ENCODE data around the gene LRATD1. TPM values are rescaled to one million over a fixed set of nuclear protein-coding genes. Genes with fewer than 3 reads are reported as not detected.

The LRATD1 gene
- total and polyA plus RNA-seq, 10 of the 15 experiments (the other 5 are each of a cell fraction or from before 2014, with no cell fraction given), result 0.02 TPM; not detected in 9

- in situ Hi-C loops (cut with MboI) (no loop called here), intact Hi-C loops (cut with micrococcal nuclease; ENCODE audit: unreplicated experiment) (no loop called here)
- H3K9me3 ChIP-seq (replicated peaks; ENCODE audit: control insufficient read depth, insufficient read depth, low read length), result no peaks in the 10 kb centered on the region; the same call in 2 of the 3 replicates
- no TSS peak for BruUV-seq (replicated peaks)
- H3K27ac ChIP-seq (ENCODE audit: control insufficient read depth, insufficient read depth), result no peak overlapping the region
- no peaks in the 10 kb centered on the region for H4K20me1 ChIP-seq (ENCODE audit: control insufficient read depth, insufficient read depth)
- peaks cover 9% of the 10 kb centered on the region in 2 experiments for H3K27me3 ChIP-seq (replicated peaks in 1 of 2; ENCODE audit: control insufficient read depth in 2 of 2, insufficient read depth in 2 of 2, low read length in 1 of 2)
- no peaks in the 10 kb centered on the region for H3K79me2 ChIP-seq (ENCODE audit: control insufficient read depth, insufficient read depth, low read length)
- FAIRE-seq (no peak), ATAC-seq (no peak), DNase-seq (ENCODE audit: low read depth, low spot score) (no peak)
- CTCF ChIA-PET, result no interaction called here
- no peak overlapping the region for H3K9ac ChIP-seq (ENCODE audit: control insufficient read depth, insufficient read depth, low read length)
- H2AFZ ChIP-seq (ENCODE audit: control insufficient read depth, low read depth, low read length), result no peak overlapping the region
- TF ChIP-seq EZH2 (IDR thresholded peaks at IDR 0.05; ENCODE audit: borderline replicate concordance, control insufficient read depth, low read depth, low read length), result no peak
- no peak for TF ChIP-seq CEBPZ (IDR thresholded peaks at IDR 0.05; ENCODE audit: low read depth, low read length)
- TF ChIP-seq TCF12 (IDR thresholded peaks at IDR 0.05; ENCODE audit: low read depth, low read length), result no peak
- no peak for TF ChIP-seq PAX5 (IDR thresholded peaks at IDR 0.05; ENCODE audit: borderline replicate concordance, low read depth, low read length)
- TF ChIP-seq ZNF207 (IDR thresholded peaks at IDR 0.05; ENCODE audit: borderline replicate concordance), result no peak
- no peak for TF ChIP-seq IKZF2 (IDR thresholded peaks at IDR 0.05)
- no peak for TF ChIP-seq BHLHE40 (IDR thresholded peaks at IDR 0.05; ENCODE audit: borderline replicate concordance in 1 of 2, low read depth in 2 of 2, low read length in 1 of 2)
- TF ChIP-seq POU2F2 (IDR thresholded peaks at IDR 0.05; ENCODE audit: borderline replicate concordance, low read depth, low read length), result no peak
- no peak for TF ChIP-seq MEF2B (IDR thresholded peaks at IDR 0.05; ENCODE audit: partially characterized antibody, poor library complexity, severe bottlenecking)
- TF ChIP-seq BMI1 (IDR thresholded peaks at IDR 0.05; ENCODE audit: borderline replicate concordance), result no peak
- no peak for TF ChIP-seq RBBP5 (conservative IDR thresholded peaks at IDR 0.05)
- no peak for TF ChIP-seq ZBTB11 (CRISPR knock-in tag; IDR thresholded peaks at IDR 0.05)
- no peak for TF ChIP-seq EED (IDR thresholded peaks at IDR 0.05; ENCODE audit: low read depth)
- no peaks in the 10 kb centered on the region for H3K4me1 ChIP-seq (ENCODE audit: control insufficient read depth, insufficient read depth, low read length)
- 29% methylated on average over 2 of the region's 2 CpGs for WGBS (ENCODE audit: insufficient coverage, insufficient replicate concordance, low lambda C conversion rate, missing lambda C conversion rate)
- H3K4me3 ChIP-seq, result no peak overlapping the region
- POLR2A ChIA-PET, result no interaction called here
- RAD21 ChIA-PET (ENCODE audit: unreplicated experiment), result no interaction called here
- SMC1A ChIA-PET (ENCODE audit: uncharacterized antibody, unreplicated experiment), result no interaction called here
- H3K4me2 ChIP-seq (ENCODE audit: control insufficient read depth, insufficient read depth), result no peak overlapping the region
- no peaks in the 10 kb centered on the region for H3K36me3 ChIP-seq (ENCODE audit: control insufficient read depth in 2 of 2, insufficient read depth in 2 of 2, low read length in 1 of 2)
Observed at GRCh38 chr2:14628901-14629300, 3.6 kb upstream of the LRATD1 start.
